ENCODE results near the gene SPTBN1. TPM values are rescaled to one million over a fixed set of nuclear protein-coding genes. Genes with fewer than 3 reads are reported as not detected.

The SPTBN1 gene
- total and polyA plus RNA-seq, 2 of the 13 experiments (the other 11 are each of a cell fraction or from before 2014, with no cell fraction given), result 123 to 299 TPM

DNA sequence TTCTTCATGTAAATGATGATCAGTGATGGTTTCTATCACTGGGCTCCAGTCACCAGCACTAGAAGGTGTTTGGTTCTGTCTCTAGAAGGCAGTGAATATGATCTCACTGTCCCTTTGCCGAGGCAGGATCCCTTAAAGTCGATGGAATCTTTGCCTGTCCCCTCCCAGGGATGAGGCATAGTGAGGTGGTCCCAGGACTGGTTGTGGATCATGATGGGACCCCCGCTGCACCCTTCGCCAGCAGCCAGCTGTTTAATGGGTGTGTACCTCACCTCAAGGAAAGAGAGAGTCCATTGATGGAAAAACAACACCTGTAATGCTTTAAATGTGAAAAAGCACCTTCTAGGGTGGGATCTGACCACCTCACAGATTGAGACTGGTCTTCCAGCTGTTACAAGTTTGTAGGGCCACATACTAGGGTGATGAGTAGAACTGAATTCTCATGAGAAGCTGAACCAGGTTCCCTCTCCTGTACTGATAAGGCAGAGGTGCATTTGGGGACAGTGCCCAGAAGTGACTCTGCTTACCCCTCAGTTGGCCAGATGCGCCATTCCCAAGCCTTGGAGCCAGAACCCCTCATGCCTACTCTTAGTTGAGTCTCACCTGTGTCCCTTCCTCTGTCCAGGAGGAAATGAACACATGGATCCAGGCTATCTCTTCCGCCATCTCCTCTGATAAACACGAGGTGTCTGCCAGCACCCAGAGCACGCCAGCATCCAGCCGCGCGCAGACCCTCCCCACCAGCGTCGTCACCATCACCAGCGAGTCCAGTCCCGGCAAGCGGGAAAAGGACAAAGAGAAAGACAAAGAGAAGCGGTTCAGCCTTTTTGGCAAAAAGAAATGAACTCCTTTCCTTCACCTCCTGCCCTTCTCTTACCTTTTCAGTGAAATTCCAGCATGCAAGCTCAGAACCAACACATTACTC, 211.9 kb downstream of the SPTBN1 start:
- FAIRE-seq, result no peak
- ChIA-PET POLR2A (interaction anchor here (1.6 to 2.3 kb wide), 3 partner anchors 9 to 136 kb away, joined by 4 to 7 read pairs (median 5); no protein-coding TSS in a partner anchor), CTCF (ENCODE audit: low intra/inter-chr PET ratio, low total read pairs) (no interaction called here)
- no peak for ATAC-seq
- no peak overlapping the region for H3K4me2 ChIP-seq (ENCODE audit: low read depth, low read length)
- no peaks in the 10 kb centered on the region for H3K27me3 ChIP-seq (ENCODE audit: control insufficient read depth in 1 of 2, insufficient read depth in 2 of 2, low read length in 2 of 2)
- 96% methylated on average over 17 of the region's 17 CpGs for WGBS (ENCODE audit: low lambda C conversion rate)
- no peak overlapping the region for H3K9ac ChIP-seq (ENCODE audit: insufficient read depth, low read depth, low read length)
- H3K4me1 ChIP-seq (ENCODE audit: insufficient read depth, low read length), result peaks cover 100% of the 10 kb centered on the region
- in situ Hi-C loops (cut with HindIII; ENCODE audit: extremely low pct_ligation_motif_present, low pct_unique_long_range_greater_than_20kb) (no loop called here), intact Hi-C loops (cut with micrococcal nuclease; ENCODE audit: unreplicated experiment) (loop anchor here (5.0 kb wide), 1 partner anchor 169 kb away; no protein-coding TSS in a partner anchor)
- 0 out of 2 replicates have a peak, but pooled peaks cover 7% of the 10 kb centered on the region for H4K20me1 ChIP-seq (ENCODE audit: insufficient read depth, low read length)
- no peaks in the 10 kb centered on the region for H3K79me2 ChIP-seq (ENCODE audit: insufficient read depth, low read length)
- no peak overlapping the region for H2AFZ ChIP-seq (ENCODE audit: low read length)
- H3K36me3 ChIP-seq (replicated peaks in 1 of 2; ENCODE audit: control insufficient read depth in 1 of 2, insufficient read depth in 2 of 2, low read length in 2 of 2), result peaks cover 22 to 68% of the 10 kb centered on the region in 2 experiments
- no peak for DNase-seq (ENCODE audit: low spot score)
- no peaks in the 10 kb centered on the region for H3K9me3 ChIP-seq (ENCODE audit: low read length)
- peak overlapping the region; percentile 86 for H3K27ac ChIP-seq (ENCODE audit: extremely low read length, insufficient read depth, low read length)
- BruUV-seq (replicated peaks), result no TSS peak
- H3K4me3 ChIP-seq (replicated peaks in 1 of 3; ENCODE audit: insufficient read depth in 1 of 3, low read depth in 2 of 3, low read length in 3 of 3), result no peak overlapping the region
- TF ChIP-seq, protein P1, sequence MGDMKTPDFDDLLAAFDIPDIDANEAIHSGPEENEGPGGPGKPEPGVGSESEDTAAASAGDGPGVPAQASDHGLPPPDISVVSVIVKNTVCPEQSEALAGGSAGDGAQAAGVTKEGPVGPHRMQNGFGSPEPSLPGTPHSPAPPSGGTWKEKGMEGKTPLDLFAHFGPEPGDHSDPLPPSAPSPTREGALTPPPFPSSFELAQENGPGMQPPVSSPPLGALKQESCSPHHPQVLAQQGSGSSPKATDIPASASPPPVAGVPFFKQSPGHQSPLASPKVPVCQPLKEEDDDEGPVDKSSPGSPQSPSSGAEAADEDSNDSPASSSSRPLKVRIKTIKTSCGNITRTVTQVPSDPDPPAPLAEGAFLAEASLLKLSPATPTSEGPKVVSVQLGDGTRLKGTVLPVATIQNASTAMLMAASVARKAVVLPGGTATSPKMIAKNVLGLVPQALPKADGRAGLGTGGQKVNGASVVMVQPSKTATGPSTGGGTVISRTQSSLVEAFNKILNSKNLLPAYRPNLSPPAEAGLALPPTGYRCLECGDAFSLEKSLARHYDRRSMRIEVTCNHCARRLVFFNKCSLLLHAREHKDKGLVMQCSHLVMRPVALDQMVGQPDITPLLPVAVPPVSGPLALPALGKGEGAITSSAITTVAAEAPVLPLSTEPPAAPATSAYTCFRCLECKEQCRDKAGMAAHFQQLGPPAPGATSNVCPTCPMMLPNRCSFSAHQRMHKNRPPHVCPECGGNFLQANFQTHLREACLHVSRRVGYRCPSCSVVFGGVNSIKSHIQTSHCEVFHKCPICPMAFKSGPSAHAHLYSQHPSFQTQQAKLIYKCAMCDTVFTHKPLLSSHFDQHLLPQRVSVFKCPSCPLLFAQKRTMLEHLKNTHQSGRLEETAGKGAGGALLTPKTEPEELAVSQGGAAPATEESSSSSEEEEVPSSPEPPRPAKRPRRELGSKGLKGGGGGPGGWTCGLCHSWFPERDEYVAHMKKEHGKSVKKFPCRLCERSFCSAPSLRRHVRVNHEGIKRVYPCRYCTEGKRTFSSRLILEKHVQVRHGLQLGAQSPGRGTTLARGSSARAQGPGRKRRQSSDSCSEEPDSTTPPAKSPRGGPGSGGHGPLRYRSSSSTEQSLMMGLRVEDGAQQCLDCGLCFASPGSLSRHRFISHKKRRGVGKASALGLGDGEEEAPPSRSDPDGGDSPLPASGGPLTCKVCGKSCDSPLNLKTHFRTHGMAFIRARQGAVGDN (CRISPR knock-in tag; IDR thresholded peaks at IDR 0.05), result peak; percentile 68
- TF ChIP-seq ZBTB8A (CRISPR knock-in tag; IDR thresholded peaks at IDR 0.05; ENCODE audit: borderline replicate concordance, low read depth) (no peak), POLR2G (IDR thresholded peaks at IDR 0.05; ENCODE audit: low read depth, low read length) (0 out of 2 replicates have a peak, but pooled peaks have one; percentile 21), ZNF280D (CRISPR knock-in tag; IDR thresholded peaks at IDR 0.05) (0 out of 2 replicates have a peak, but pooled peaks have one; percentile 37), NCOA2 (CRISPR knock-in tag; IDR thresholded peaks at IDR 0.05) (no peak), ZNF552 (CRISPR knock-in tag; IDR thresholded peaks at IDR 0.05; ENCODE audit: borderline replicate concordance) (no peak)
- TF ChIP-seq, protein P2, sequence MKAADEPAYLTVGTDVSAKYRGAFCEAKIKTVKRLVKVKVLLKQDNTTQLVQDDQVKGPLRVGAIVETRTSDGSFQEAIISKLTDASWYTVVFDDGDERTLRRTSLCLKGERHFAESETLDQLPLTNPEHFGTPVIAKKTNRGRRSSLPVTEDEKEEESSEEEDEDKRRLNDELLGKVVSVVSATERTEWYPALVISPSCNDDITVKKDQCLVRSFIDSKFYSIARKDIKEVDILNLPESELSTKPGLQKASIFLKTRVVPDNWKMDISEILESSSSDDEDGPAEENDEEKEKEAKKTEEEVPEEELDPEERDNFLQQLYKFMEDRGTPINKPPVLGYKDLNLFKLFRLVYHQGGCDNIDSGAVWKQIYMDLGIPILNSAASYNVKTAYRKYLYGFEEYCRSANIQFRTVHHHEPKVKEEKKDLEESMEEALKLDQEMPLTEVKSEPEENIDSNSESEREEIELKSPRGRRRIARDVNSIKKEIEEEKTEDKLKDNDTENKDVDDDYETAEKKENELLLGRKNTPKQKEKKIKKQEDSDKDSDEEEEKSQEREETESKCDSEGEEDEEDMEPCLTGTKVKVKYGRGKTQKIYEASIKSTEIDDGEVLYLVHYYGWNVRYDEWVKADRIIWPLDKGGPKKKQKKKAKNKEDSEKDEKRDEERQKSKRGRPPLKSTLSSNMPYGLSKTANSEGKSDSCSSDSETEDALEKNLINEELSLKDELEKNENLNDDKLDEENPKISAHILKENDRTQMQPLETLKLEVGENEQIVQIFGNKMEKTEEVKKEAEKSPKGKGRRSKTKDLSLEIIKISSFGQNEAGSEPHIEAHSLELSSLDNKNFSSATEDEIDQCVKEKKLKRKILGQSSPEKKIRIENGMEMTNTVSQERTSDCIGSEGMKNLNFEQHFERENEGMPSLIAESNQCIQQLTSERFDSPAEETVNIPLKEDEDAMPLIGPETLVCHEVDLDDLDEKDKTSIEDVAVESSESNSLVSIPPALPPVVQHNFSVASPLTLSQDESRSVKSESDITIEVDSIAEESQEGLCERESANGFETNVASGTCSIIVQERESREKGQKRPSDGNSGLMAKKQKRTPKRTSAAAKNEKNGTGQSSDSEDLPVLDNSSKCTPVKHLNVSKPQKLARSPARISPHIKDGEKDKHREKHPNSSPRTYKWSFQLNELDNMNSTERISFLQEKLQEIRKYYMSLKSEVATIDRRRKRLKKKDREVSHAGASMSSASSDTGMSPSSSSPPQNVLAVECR (CRISPR knock-in tag; IDR thresholded peaks at IDR 0.05; ENCODE audit: borderline replicate concordance), result 0 out of 2 replicates have a peak, but pooled peaks have one; percentile 34
- TF ChIP-seq, protein P3, sequence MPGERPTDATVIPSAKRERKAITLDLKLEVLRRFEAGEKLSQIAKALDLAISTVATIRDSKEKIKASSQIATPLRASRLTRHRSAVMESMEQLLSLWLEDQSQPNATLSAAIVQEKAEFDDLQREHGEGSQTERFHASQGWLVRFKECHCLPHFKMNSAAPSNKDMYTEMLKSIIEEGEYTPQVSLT (CRISPR knock-in tag; IDR thresholded peaks at IDR 0.05; ENCODE audit: borderline replicate concordance, low read depth), result no peak
